NK-92 treated with Interleukin-12 subunit alpha and Interleukin-12 subunit beta, amount 100 ng/mL, for 24 hours (cell line): ENCODE results near the gene TXLNG.

Experiments used
- DNase-seq: peaks from one replicate; lab custom pipeline; 2025; lab: John Stamatoyannopoulos, UW

TXLNG gene

GRCh38 chrX:16839219-16839851 is 53.1 kb downstream of the TXLNG start:
- no peak for DNase-seq

GRCh38 chrX:16839852-16840460 is 53.7 kb downstream of the TXLNG start:
- DNase-seq: no peak

GRCh38 chrX:16842684-16843083 is 56.4 kb downstream of the TXLNG start:
- no peak for DNase-seq

GRCh38 chrX:16843208-16843909 is 57.1 kb downstream of the TXLNG start:
- DNase-seq: no peak

- DNase-seq: no peak
Measured at GRCh38 chrX:16845686-16846085, 59.4 kb downstream of the TXLNG start.

GRCh38 chrX:16848541-16848940 is 62.3 kb downstream of the TXLNG start:
- DNase-seq: no peak

- no peak for DNase-seq
Measured at GRCh38 chrX:16851421-16851820, 65.2 kb downstream of the TXLNG start.

- DNase-seq: no peak
Measured at GRCh38 chrX:16851827-16852226, 65.6 kb downstream of the TXLNG start.

GRCh38 chrX:16852617-16853179 is 66.4 kb downstream of the TXLNG start:
- no peak for DNase-seq

GRCh38 chrX:16853537-16853936 is 67.3 kb downstream of the TXLNG start:
- DNase-seq: no peak

- no peak for DNase-seq
Measured at GRCh38 chrX:16855363-16856075, 69.3 kb downstream of the TXLNG start.

GRCh38 chrX:16856076-16856404 is 69.8 kb downstream of the TXLNG start:
- DNase-seq: peak; percentile 5

- no peak for DNase-seq
Measured at GRCh38 chrX:16856744-16857143, 70.5 kb downstream of the TXLNG start.

- no peak for DNase-seq
Measured at GRCh38 chrX:16862829-16863228, 76.6 kb downstream of the TXLNG start.

- no peak for DNase-seq
Measured at GRCh38 chrX:16867947-16868346, 81.7 kb downstream of the TXLNG start.

- no peak for DNase-seq
Measured at GRCh38 chrX:16868920-16869319, 82.7 kb downstream of the TXLNG start.

GRCh38 chrX:16869393-16870094 is 83.3 kb downstream of the TXLNG start:
- DNase-seq: peak; percentile 46

GRCh38 chrX:16870095-16870861 is 84.0 kb downstream of the TXLNG start, which contains the start of gene RBBP7:
Gene RBBP7 (minus strand): TSS chrX:16870362. CDS start chrX:16870053, 309 bp downstream.
- peak; percentile 78 for DNase-seq

GRCh38 chrX:16870862-16871815 is 84.9 kb downstream of the TXLNG start:
- peak; percentile 30 for DNase-seq

GRCh38 chrX:16873106-16873505 is 86.8 kb downstream of the TXLNG start:
- no peak for DNase-seq
